GM19468 (cell line): ENCODE measurements around the gene GPATCH8.

ENCODE experiments used
- ATAC-seq: cut with Tn5 transposase; IDR thresholded peaks from one replicate; pipeline ENCODE4 v1.9.1; 2021; ENCODE audit warnings: mild to moderate bottlenecking, moderate library complexity, moderate number of reproducible peaks; ENCODE audit not compliant: unreplicated experiment; ENCODE audit errors: extremely low read depth

The GPATCH8 gene

GRCh38 chr17:44465897-44466296 is 37.3 kb downstream of the GPATCH8 start:
- ATAC-seq: no peak

- no peak for ATAC-seq
These were observed 37.9 kb downstream of the GPATCH8 start for GRCh38 chr17:44465276-44465675.

- no peak for ATAC-seq
These were observed 39.2 kb downstream of the GPATCH8 start for GRCh38 chr17:44464037-44464436.

DNA sequence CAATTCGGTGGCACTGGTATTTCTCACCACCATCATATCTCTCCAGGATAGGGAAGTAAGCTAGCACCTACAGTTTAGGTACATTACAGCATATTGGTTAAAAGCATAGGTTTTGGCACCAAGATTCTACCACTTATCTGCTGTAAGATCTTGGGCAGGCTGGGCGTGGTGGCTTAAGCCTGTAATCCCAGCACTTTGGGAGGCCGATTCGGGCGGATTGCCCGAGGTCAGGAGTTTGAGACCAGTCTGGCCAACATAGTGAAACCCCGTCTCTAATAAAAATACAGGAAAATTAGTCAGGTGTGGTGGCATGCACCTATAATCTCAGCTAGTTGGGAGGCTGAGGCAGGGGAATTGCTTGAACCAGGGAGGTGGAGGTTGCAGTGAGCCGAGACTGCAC is 51.4 kb downstream of the GPATCH8 start:
- no peak for ATAC-seq

DNA sequence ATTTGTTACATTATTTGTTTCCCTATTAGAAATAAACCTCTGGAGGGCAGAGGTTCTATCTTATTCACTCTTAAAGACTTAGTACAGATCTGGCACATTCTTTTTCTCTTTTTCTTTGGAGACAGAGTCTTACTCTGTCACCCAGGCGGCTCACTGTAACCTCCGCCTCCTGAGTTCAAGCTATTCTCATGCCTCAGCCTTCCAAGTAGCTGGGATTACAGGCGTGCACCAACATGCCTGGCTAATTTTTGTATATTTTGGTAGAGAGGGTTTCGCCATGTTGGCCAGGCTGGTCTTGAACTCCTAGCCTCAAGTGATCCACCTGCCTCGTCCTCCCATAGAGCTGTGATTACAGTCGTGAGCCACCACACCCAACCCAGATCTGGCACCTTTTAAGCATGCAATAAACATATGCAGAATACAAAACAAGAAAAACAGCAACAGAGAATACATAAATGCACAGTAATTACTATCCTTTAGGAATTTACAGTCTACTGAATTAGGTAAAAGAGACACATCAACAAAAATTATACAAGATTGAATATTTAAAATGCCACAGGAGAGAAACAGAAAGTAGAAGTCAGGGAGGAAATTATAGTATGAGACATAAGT is 52.1 kb downstream of the GPATCH8 start:
- ATAC-seq: no peak

GRCh38 chr17:44448412-44448811 is 54.8 kb downstream of the GPATCH8 start:
- ATAC-seq: no peak

GRCh38 chr17:44444735-44445105 is 58.5 kb downstream of the GPATCH8 start:
- ATAC-seq: no peak

DNA sequence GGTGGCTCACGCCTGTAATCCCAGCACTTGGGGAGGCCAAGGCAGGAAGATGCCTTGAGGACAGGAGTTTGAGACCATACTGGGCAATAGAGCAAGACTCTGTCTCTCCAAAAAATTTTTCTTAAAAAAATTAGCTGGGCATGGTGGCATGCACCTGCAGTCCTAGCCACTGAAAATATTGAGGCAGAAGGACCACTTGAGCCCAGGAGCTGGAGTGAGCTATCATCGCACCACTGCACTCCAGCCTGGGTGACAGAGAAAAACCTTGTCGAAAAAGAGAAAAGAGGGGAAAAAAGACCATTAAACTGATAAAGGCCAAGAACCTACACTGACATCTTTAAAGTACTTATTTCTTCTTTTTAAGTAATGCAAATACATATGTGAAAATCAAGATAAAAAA is 60.4 kb downstream of the GPATCH8 start:
- no peak for ATAC-seq

DNA sequence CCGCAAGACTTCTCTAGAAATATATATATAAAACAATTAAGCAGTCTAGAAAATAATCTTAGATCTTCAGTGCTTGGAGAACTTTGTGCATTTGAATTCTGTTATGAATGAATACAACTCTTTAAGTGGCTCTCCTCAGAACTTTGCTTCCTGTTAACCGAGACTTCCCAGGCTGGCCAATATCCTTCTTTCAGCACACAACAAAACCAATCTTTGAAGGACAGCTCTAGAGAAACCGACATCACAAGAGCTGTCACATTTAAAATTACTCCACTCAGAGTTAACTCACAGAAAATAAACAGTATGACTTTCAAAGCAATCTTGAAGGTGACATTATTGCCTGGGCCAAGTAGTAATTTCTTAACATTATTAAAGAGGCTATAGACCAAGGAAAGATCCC is 64.0 kb downstream of the GPATCH8 start:
- no peak for ATAC-seq

DNA sequence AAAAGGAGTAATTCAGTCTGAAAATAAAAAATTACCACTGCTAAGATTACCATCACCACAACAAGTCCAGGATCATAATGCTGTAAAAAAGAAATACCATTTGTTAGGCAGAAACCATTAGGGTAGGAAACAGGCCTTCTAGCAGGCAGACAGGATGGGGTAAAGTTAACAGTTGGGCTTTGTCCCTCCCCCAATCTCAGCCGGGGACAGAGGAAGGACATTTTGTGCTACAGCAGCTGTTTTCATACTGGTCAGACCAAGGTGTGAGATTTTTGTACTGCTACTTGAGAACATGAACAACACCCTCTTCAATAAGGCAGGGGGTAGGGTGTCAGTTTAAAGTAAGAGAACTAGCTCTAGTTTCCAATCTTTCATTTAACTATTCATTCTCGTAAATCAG is 64.6 kb downstream of the GPATCH8 start:
- no peak for ATAC-seq

- no peak for ATAC-seq
These were observed 66.9 kb downstream of the GPATCH8 start for GRCh38 chr17:44436336-44436735.

GRCh38 chr17:44432254-44433157 is 70.7 kb downstream of the GPATCH8 start:
- ATAC-seq: no peak

DNA sequence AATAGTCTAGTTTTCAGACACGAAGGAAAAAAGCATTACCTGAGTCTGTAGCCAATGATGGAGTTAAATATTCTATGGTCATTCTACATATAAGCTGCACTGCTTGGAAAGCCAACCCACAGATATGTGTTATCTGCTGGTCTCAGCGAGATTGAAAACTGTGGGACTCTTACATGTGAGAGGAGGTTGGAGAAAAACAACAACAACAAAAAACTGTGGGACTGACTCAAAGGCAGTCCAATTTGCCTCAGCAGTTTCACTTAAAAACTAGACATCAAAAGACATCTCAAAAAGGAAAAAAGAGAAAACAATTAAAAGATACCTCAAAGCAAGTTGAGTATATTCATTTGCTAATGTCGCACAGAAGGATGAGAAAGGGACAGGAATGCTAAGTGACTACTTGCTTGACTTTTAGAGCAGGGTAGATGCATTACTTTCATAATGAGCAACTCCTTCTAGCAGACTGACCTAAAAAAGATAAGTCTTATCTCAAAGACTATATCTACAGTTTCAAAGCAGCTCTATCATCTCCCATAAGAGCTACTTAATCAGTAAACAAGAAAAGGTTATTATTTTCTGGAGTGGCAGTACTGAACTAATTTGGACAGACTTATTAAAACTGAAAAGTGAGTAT is 78.3 kb downstream of the GPATCH8 start:
- ATAC-seq: no peak

GRCh38 chr17:44417553-44417952 is 85.7 kb downstream of the GPATCH8 start:
- no peak for ATAC-seq

- no peak for ATAC-seq
These were observed 86.5 kb downstream of the GPATCH8 start for GRCh38 chr17:44416558-44417289.

DNA sequence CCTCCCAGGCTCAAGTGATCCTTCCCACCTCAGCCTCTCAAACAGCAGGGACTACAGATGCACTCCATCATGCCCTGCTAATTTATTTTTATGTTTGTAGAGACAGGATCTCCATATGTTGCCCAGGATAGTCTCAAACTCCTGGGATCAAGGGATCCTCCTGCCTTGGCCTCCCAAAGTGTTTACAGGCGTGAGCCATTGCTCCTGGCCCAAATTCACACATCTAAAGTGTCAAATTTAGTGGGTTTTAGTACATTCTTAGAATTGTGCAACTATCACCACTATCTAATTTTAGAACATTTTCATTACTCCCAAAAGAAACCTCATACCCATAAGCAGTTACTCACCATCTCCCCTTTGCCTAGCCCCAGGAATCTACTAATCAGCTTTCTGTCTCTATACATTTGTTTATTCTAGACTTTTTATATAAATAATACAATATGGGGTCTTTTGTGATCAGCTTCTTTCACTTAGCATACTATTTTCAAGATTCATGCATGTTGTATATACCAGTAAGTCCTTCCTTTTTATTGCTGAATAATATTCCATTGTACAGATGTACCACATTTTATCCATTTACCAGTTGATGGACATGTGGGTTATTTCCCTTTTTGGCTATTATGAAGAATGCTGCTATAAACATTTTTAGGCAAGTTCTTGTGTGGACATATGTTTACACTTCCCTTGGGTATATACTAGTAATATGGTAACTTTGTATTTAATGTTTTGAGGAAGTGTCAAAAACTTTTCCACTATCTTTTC is 88.6 kb downstream of the GPATCH8 start:
- no peak for ATAC-seq

DNA sequence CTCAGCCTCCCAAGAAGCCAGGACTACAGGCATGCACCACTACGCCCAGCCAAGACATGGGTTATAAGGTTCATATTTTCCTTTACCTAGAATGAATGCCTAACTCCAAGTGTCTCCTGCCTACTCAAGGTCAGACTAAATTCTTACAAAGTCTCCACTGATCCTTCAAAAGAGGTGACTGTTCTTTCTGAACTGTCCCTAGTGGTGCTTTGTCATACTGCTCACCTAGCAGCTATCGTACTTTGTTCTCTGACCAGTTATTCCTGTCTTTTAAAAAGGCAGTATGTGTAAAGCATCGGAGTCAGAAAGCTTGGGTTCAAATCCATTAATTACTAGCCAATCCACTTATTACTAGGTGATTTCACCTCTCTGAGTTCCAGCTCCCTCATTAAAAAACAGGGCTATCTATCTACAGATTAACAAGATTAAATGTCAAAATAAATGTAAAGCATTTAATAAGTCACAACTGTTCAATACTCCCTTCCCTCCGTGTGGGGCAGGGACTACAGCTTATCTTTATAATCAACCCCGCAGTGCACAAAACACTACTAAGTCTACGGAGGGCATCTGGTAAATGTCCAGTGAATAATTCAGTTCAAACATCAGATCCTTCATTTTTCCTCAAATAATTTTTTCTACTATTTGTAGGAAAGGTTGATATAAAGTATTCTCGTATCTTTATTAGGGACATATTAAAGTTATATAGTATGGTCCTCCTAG is 93.7 kb downstream of the GPATCH8 start:
- no peak for ATAC-seq

DNA sequence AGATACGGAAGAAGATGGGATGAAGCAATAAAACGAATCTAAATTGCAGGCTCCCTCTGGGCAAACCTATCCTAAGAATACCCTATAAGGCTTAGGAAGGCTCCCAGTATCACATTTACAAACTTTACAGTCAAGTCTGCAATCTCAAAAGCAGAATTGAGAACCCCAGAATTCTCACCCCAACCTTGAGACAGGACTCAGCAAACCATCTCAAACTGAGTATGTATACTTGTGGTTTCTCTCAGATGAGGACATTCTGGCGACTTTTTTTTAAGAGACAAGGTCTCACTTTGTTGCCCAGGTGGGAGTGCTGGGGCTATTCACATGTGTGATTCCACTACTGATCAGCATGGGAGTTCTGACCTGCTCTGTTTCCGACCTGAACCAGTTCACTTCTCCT is 94.4 kb downstream of the GPATCH8 start:
- no peak for ATAC-seq

DNA sequence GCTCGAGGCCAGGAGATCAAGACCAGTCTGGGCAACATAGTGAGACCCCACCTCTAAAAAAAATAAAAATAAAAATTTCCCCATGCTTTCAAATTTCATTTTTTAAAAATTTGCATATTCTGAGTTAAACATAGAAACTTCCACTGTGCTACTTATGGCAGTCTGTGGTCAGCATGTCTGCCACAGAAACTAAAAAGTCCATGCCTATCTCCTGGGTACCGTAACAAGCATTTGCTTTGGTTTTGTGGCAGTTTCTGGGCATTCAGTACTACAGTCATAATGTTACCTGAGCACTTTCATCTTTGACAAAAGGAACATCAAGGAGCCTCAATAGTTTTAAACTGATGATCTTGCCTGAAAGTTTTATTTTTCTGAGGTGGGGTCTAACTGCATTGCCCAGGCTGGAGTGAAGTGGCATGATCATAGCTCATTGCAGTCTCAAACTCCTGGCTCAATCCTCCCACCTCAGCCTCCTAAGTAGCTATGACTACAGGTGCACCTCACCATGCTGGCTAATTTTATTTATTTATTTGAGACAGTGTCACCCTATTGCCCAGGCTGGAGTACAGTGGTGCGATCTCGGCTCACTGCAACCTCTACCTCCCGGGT is 100.5 kb downstream of the GPATCH8 start:
- no peak for ATAC-seq
